ENCODE data around the gene NLN.
"Not testable (repeated sequence)": the region's sequence is repeated elsewhere in the genome, so short reads cannot be mapped to it uniquely, and the experiment has no call there.

GRCh38 chr5:65807494-65807893 is 85.5 kb downstream of the NLN start:
- TF ChIP-seq POLR2A, CTCF (IDR thresholded peaks at IDR 0.05): not testable (repeated sequence)

All from adrenal gland (tissue), 5 donors.